PC-9 (cell line): Measurements from ENCODE around the gene PALS1. TPM values are rescaled to one million over a fixed set of nuclear protein-coding genes. Genes with fewer than 3 reads are reported as not detected.

Source experiments
- BruUV-seq: library from RNA; stranded (reverse); fragments of 400-500 nt; replicated peaks from 2 replicates; lab custom pipeline; 2021; lab: Mats Ljungman, UMichigan
- CTCF ChIA-PET: fragments of 300-600 bp; sonication (Branson Sonifier 250); formaldehyde crosslinking; loops from one replicate; lab custom pipeline; 2022; ENCODE audit warnings: antibody characterized with exemption; lab: Charles Lee
- POLR2A ChIA-PET: fragments of 300-600 bp; sonication (Branson Sonifier 250); formaldehyde crosslinking; loops from one replicate; lab custom pipeline; 2022; ENCODE audit warnings: antibody characterized with exemption; ENCODE audit not compliant: unreplicated experiment; lab: Charles Lee
- DNase-seq, 2 experiments: peaks; one replicate each; pipeline versions ENCODE4 v3.0.0 to v3.0.0-alpha.2; 2015 to 2022; ENCODE audit warnings: mixed read lengths in 1 of 2
- H2AFZ ChIP-seq: fragments of 200-600 bp; sonication (generic); 2 replicates; pipeline ENCODE4 v1.8.1; 2017; ENCODE audit warnings: antibody characterized with exemption
- H3F3A ChIP-seq: fragments of 200-600 bp; sonication (generic); 2 replicates; pipeline ENCODE4 v1.8.1; 2017; ENCODE audit warnings: antibody characterized with exemption, mild to moderate bottlenecking, low read depth; ENCODE audit not compliant: insufficient read depth
- H3K27ac ChIP-seq: fragments of 200-600 bp; sonication (generic); 2 replicates; pipeline ENCODE4 v1.6.1; 2016; ENCODE audit warnings: mixed run types
- H3K27me3 ChIP-seq: fragments of 200-600 bp; sonication (generic); 2 replicates; pipeline ENCODE4 v1.6.1; 2016; ENCODE audit warnings: low read depth, mixed run types; ENCODE audit not compliant: insufficient read depth
- H3K36me3 ChIP-seq: fragments of 200-600 bp; sonication (generic); 2 replicates; pipeline ENCODE4 v1.6.1; 2016; ENCODE audit warnings: low read depth, mixed run types
- H3K4me1 ChIP-seq: fragments of 200-600 bp; sonication (generic); replicated peaks from 2 replicates; pipeline ENCODE4 v1.6.1; 2016; ENCODE audit warnings: mixed run types; ENCODE audit not compliant: insufficient read depth
- H3K4me2 ChIP-seq: fragments of 200-600 bp; sonication (generic); 2 replicates; pipeline ENCODE4 v1.6.1; 2017; ENCODE audit warnings: mixed run types
- H3K4me3 ChIP-seq: fragments of 200-600 bp; sonication (generic); 2 replicates; pipeline ENCODE4 v1.6.1; 2016; ENCODE audit warnings: mixed run types
- H3K79me2 ChIP-seq: fragments of 200-600 bp; sonication (generic); 2 replicates; pipeline ENCODE4 v1.6.1; 2017; ENCODE audit warnings: low read depth, mixed run types
- H3K9me2 ChIP-seq: fragments of 200-600 bp; sonication (generic); 2 replicates; pipeline ENCODE4 v1.8.1; 2017; ENCODE audit warnings: mild to moderate bottlenecking; ENCODE audit not compliant: insufficient read depth
- H3K9me3 ChIP-seq: fragments of 200-600 bp; sonication (generic); 2 replicates; pipeline ENCODE4 v1.8.1; 2016; ENCODE audit warnings: low read depth; ENCODE audit not compliant: insufficient read depth
- H4K20me1 ChIP-seq: fragments of 200-600 bp; sonication (generic); 2 replicates; pipeline ENCODE4 v1.8.1; 2017; ENCODE audit not compliant: insufficient read depth
- EZH2 ChIP-seq: fragments of 200-600 bp; sonication (generic); IDR thresholded peaks from 2 replicates; pipeline ENCODE4 v1.8.0; 2017; ENCODE audit warnings: antibody characterized with exemption, low read depth
- intact Hi-C: fragments of 100-400 bp; cut with micrococcal nuclease; formaldehyde crosslinking; loops from one replicate; pipeline ENCODE4 v1.10.0; 2022; ENCODE audit not compliant: unreplicated experiment
- total RNA-seq: library from RNA; stranded (reverse); gene quantifications from 2 replicates; pipeline ENCODE4 v1.2.3, GENCODE V29; 2021
- TF ChIP-seq, protein P1 (sequence below): fragments of 200-600 bp; sonication (generic); conservative IDR thresholded peaks from 2 replicates; pipeline ENCODE4 v1.6.1; 2017; ENCODE audit warnings: mixed run types, antibody characterized with exemption, mild to moderate bottlenecking, moderate library complexity

PALS1 gene
- total RNA-seq, 1 experiment from 2014 or later = 94.7 TPM

DNA sequence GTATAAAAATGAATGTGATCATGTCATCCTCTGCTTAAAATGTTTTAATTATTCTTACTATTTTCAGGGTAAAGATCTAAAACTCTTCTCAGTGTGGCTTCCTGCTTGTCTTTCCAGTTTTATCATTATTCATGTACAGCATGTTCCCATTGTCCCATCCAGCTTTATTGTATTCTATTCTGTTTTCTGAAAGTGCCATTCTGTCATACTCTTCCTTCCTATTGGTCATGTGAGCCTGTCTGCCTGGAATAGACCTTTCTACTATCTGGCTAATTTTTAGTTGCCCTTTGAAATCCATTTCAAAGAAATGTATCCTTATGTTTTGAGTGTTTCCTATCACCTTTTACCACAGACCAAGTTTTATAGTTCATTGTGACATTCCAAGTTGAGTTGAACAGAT, 34.9 kb downstream of the PALS1 start:
- H3K27me3 ChIP-seq = no peaks in the 10 kb centered on the region
- H3K9me2 ChIP-seq = no peaks in the 10 kb centered on the region
- H3F3A ChIP-seq = 0 out of 2 replicates have a peak, but pooled peaks cover 2% of the 10 kb centered on the region
- H3K4me1 ChIP-seq = no peaks in the 10 kb centered on the region
- ChIA-PET POLR2A (no interaction called here), CTCF (no interaction called here)
- intact Hi-C loops = no loop called here
- no peak overlapping the region for H2AFZ ChIP-seq
- 0 out of 2 replicates have a peak, but pooled peaks cover 10% of the 10 kb centered on the region for H3K36me3 ChIP-seq
- H4K20me1 ChIP-seq = peaks cover 17% of the 10 kb centered on the region
- H3K4me3 ChIP-seq = no peak overlapping the region
- no peak overlapping the region for H3K27ac ChIP-seq
- no peaks in the 10 kb centered on the region for H3K9me3 ChIP-seq
- peaks cover 38% of the 10 kb centered on the region for H3K79me2 ChIP-seq
- no TSS peak for BruUV-seq
- no peak overlapping the region for H3K4me2 ChIP-seq
- TF ChIP-seq EZH2 = no peak
- TF ChIP-seq, protein P1, sequence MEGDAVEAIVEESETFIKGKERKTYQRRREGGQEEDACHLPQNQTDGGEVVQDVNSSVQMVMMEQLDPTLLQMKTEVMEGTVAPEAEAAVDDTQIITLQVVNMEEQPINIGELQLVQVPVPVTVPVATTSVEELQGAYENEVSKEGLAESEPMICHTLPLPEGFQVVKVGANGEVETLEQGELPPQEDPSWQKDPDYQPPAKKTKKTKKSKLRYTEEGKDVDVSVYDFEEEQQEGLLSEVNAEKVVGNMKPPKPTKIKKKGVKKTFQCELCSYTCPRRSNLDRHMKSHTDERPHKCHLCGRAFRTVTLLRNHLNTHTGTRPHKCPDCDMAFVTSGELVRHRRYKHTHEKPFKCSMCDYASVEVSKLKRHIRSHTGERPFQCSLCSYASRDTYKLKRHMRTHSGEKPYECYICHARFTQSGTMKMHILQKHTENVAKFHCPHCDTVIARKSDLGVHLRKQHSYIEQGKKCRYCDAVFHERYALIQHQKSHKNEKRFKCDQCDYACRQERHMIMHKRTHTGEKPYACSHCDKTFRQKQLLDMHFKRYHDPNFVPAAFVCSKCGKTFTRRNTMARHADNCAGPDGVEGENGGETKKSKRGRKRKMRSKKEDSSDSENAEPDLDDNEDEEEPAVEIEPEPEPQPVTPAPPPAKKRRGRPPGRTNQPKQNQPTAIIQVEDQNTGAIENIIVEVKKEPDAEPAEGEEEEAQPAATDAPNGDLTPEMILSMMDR = no peak
- no peak for DNase-seq

DNA sequence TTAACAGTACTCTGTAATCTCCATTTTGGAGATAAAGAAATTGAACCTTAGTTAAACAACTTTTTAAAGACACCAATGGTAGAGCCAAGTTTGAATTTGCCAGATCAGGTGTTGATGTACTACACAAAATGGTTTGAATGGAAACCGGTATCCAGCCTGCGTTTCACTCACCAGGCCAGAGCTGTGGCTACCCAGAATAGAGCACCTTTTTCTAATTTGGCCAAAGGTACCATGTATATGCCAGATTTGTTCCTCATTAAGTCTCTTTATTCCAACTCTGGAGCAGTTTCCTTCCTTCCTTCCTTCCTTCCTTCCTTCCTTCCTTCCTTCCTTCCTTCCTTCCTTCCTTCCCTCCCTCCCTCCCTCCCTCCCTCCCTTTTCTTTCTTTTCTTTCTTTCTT, 39.3 kb downstream of the PALS1 start:
- no peak overlapping the region for H2AFZ ChIP-seq
- H4K20me1 ChIP-seq = peaks cover 28% of the 10 kb centered on the region
- POLR2A ChIA-PET = no interaction called here
- H3K4me3 ChIP-seq = no peak overlapping the region
- no peak for DNase-seq
- no TSS peak for BruUV-seq
- no peak overlapping the region for H3K4me2 ChIP-seq
- TF ChIP-seq EZH2 = no peak
- TF ChIP-seq, protein P1 = no peak
- H3K27ac ChIP-seq = no peak overlapping the region
- intact Hi-C loops = no loop called here
- H3K9me2 ChIP-seq = no peaks in the 10 kb centered on the region
- CTCF ChIA-PET = no interaction called here
- peaks cover 21% of the 10 kb centered on the region; the same call in 1 of the 2 replicates for H3F3A ChIP-seq
- H3K36me3 ChIP-seq = no peaks in the 10 kb centered on the region
- H3K79me2 ChIP-seq = peaks cover 18% of the 10 kb centered on the region; the same call in 1 of the 2 replicates
- H3K9me3 ChIP-seq = no peaks in the 10 kb centered on the region
- no peaks in the 10 kb centered on the region for H3K4me1 ChIP-seq
- H3K27me3 ChIP-seq = no peaks in the 10 kb centered on the region

DNA sequence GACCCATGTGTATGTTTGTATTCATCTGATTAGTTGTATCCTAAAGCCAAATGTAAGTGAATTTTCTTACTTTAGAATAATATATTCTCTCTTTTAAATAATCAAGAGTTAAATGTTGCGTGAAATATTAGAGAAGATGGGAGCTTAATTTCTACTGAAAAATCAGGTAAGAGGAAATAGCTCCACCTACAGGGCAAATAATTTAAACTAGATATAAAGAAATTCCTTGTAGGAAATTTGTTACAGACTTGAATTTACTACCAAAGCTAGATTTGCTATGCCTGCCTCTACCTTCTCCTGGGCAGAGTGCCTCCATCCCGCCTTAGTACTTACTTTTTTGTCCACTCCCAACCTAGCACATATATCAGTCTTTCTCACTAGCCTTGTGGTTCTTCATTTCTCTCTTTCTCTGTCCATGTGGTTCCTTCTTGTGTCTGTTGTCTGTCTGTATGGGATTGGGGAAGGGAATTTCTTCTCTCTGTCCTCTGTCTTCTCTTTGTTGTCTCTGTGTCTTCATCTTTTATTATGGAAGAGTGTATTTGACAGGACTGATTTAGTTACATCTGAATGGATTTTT, 44.7 kb downstream of the PALS1 start:
- Histone ChIP-seq H3K27ac (no peak overlapping the region), H3K36me3 (no peaks in the 10 kb centered on the region), H3F3A (peaks cover 23% of the 10 kb centered on the region; the same call in 1 of the 2 replicates), H3K27me3 (no peaks in the 10 kb centered on the region), H3K4me3 (no peak overlapping the region), H3K79me2 (no peaks in the 10 kb centered on the region), H3K4me1 (no peaks in the 10 kb centered on the region), H3K9me3 (no peaks in the 10 kb centered on the region), H2AFZ (no peak overlapping the region), H3K4me2 (no peak overlapping the region), H4K20me1 (peaks cover 20% of the 10 kb centered on the region), H3K9me2 (no peaks in the 10 kb centered on the region)
- CTCF ChIA-PET = interaction anchor here (0.5 to 2.0 kb wide), 9 partner anchors 26 to 926 kb away, joined by 3 to 16 read pairs (median 3); no protein-coding TSS in a partner anchor
- BruUV-seq = no TSS peak
- intact Hi-C loops = loop anchor here (1.0 kb wide), 1 partner anchor 120 kb away; no protein-coding TSS in a partner anchor
- no peak for TF ChIP-seq EZH2
- TF ChIP-seq, protein P1 = peak; percentile 89
- peak in 1 of 2 experiments; percentile 56 for DNase-seq
- POLR2A ChIA-PET = interaction anchor here (0.6 to 0.7 kb wide), 5 partner anchors 52 to 629 kb away, joined by 3 to 5 read pairs (median 3); no protein-coding TSS in a partner anchor

Other genes starting within 250 kb of the PALS1 start
- gene GARIN2, start 52.0 kb upstream of the PALS1 start, total RNA-seq = 0.31 TPM in 1 of 2 replicates, not detected in the other
- gene ATP6V1D, start 118.4 kb downstream of the PALS1 start, total RNA-seq = 62.7 and 67.9 TPM in 2 replicates
- 144 and 146 TPM in 2 replicates for gene EIF2S1, start 118.9 kb downstream of the PALS1 start, total RNA-seq
- 32.7 and 46.0 TPM in 2 replicates for gene PLEK2, start 170.7 kb downstream of the PALS1 start, total RNA-seq
- 1.2 and 1.6 TPM in 2 replicates for gene TMEM229B, start 247.3 kb downstream of the PALS1 start, total RNA-seq